ENCODE measurements around the gene KCP.

GRCh38 chr7:128836729-128837348 lies 73.7 kb downstream of the KCP start:
- no peak for TF ChIP-seq GATA3 (IDR thresholded peaks at IDR 0.05; ENCODE audit: low read depth, low read length)
- TF ChIP-seq GATA2 (IDR thresholded peaks at IDR 0.05; ENCODE audit: low read depth, low read length): no peak
